Activated CD4-positive, alpha-beta T cell treated with anti-CD3 and anti-CD28 coated beads for 24 hours (primary cell): Measurements from ENCODE around the gene CDC14C.
"Not testable (repeated sequence)": the region's sequence is repeated elsewhere in the genome, so short reads cannot be mapped to it uniquely, and the experiment has no call there.

Experiments used
- DNase-seq, 2 donors: peaks; one replicate each; pipeline ENCODE4 v3.0.0-alpha.2; 2020; ENCODE audit warnings: low read depth in 2 of 2

Gene CDC14C

DNA sequence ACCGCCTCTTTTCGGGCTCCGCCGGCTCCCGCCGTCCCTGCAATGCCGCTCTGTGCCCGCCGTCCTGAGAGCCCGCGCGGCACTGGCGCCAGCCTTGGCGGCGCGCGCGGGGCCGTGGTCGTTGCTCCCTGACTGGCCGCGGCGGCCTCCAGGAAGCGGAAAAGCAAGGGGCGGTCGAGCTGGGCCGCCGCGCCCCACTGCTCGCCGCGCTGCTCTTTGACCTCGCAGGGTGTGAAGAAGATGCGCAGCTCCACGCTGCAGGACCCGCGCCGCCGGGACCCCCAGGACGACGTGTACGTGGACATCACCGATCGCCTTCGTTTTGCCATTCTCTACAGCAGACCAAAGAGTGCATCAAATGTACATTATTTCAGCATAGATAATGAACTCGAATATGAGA is at the start of gene CDC14C:
TSS of gene CDC14C (plus strand) at position 115 of the 400 bp plus-strand sequence. CDS start at position 241, 126 bp downstream.
- DNase-seq: no peak

DNA sequence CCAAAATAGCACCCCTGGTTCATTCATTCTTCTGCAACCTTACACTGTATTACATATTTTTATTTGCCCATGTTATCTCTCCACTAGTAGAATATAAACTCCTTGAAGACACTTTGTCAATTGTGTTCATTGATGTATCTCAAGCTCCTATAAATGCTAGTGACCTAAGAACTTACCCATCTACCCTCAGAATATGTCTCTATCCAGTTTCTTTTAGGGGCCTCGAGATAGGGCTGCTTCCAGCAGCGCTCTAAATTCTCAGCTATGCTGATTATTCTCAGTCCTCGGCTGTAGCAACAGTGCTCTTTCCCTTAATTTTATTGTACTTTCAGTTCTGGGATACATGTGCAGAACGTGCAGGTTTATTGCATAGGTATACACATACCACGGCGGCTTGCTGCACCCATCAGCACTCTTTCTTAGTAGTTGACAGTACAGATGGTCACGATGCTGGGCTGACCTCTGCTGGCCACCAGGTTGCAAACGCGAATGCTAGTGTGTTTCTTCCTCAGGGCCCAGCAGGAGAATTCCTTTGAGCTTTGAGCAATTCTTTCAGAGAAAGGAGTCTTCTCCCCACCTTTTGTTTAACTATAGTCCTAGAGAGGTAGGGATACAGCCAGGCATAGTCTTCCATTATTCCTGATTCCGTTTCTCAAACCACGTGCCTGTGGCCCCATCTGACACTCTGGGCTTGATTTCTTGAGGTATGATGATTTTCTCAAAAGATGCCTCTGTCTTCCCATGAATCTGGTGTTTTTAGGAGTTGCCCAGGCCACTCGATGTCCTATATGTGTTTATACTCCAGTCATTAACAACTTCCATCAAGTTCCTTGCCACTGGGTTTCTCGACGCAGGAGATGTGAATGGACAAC is 49.1 kb upstream of the CDC14C start:
- no peak for DNase-seq

DNA sequence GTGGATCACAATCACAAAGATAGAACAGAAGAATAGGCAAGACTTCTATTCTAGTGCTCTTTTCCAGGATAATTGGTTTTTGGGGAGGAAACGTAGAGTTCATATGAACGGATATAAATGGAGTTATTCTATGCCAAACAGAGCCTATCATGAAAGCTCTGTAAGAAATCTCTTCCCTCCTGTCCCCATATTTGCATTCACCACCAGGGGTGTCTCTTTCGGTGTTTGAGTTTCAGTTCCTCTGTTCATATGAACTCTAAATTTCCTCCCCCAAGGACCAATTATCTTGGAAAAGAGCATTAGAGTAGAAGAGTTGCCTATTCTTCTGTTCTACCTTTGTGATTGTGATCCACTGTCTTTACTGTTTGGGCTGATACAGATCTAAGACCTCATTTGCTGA is 48.3 kb upstream of the CDC14C start:
- no peak for DNase-seq

DNA sequence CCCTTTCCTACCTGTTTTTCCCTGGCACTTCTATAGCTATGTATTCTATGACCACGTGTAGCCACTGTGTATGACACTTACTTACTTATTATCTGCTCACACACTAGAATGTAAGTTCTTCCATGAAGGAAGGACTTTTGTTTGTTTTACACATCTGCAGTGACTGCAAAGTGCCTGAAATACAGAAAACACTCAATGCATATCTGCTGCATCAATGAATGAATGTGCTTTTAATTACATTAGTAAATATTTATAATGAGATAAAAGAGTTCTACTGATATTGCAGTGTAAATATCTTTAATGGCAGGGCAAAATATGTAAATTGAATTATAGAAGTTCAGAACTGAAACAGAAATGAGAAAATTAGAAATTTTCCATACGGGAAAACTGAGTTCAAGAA is 43.5 kb upstream of the CDC14C start:
- no peak for DNase-seq

DNA sequence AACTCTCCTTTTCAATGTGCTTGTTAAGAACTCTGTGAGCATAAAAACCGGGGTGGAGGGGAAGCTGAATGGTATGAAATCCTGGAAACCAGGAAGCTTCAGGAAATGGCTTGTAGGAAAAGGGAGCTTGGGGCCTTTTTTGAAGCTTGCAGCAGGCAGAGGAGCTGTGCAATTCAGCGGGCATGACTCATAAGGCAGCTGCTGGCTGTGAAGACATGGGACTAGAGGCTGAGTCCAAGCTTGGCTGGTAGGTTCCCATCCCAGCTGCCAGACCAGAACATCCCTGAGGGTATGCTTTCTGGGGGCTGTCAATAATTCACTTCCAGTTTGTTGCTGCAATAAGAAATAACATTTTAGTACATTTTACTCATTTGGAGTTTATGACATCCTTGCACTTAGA is 36.8 kb upstream of the CDC14C start:
- DNase-seq: no peak

GRCh38 chr7:48894574-48894973 is 29.8 kb upstream of the CDC14C start:
- DNase-seq: no peak

GRCh38 chr7:48899932-48900331 is 24.4 kb upstream of the CDC14C start:
- no peak for DNase-seq

GRCh38 chr7:48901966-48902365 is 22.4 kb upstream of the CDC14C start:
- no peak for DNase-seq

DNA sequence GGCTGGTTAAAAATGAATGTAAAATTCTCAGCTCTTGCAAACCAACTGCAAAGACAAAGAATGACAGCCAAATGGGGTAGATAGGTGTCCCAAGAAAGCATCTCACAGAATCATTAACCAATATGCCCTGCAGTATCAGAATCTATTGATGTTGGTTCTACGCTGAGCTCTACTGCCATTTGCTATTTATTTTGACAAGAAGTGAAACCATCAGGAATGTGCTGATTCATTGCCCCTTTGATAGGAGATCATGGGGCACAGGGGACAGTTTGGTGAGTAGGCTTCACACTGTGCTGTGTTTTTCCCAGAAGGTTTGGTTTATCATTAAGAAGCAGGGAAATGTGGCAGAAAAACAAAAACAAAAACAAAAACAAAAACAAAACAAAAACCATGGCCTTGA is 19.4 kb upstream of the CDC14C start:
- DNase-seq: no peak

- not testable (repeated sequence) for DNase-seq
These were observed 18.7 kb upstream of the CDC14C start for GRCh38 chr7:48905686-48906085.

GRCh38 chr7:48909887-48910286 is 14.5 kb upstream of the CDC14C start:
- DNase-seq: not testable (repeated sequence)

DNA sequence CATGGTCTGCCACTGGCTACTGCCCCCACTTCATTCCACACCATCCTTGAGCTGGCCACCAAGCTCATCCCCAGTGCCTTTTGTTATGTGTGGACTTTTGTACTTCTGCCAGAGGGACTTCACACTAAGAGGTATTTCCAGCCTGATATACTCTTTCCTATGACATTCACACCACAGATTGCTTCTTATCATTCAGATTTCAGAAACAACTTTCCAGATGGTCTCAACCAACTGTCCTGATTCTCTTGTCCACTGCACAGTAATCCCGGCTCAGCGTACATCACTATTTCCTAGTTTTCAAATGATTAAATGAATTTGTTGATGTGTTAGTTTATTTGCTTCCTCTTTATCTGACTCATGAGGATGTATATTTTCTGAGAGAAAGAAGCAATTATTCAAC is 7.1 kb downstream of the CDC14C start:
- DNase-seq: no peak

- DNase-seq: no peak
These were observed 8.0 kb downstream of the CDC14C start for GRCh38 chr7:48932126-48932910.

DNA sequence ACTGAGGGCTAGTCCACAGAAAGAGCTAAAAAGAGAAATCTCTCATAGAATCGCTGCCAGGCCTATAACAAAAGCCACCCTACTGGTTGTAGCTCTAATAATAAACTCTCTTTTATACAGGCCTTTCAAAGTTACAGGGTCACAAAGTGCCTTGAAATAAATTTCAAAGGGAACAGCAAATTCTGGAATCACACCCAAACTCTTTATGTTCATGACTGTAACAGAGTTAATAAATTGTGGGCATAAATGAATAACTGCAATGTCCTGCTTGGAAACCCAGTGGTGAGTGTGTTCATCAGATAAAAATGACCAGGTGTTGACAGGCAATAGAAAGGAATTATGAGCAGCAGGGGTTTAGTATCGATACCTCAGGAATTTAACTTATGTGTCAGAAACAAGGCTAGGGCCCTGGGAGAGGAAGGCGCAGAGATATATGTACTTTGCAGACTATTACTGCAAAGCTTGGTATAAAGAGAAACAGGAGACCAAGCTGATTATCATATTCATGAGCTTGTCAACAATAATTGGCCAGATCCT is 9.3 kb downstream of the CDC14C start:
- no peak for DNase-seq

DNA sequence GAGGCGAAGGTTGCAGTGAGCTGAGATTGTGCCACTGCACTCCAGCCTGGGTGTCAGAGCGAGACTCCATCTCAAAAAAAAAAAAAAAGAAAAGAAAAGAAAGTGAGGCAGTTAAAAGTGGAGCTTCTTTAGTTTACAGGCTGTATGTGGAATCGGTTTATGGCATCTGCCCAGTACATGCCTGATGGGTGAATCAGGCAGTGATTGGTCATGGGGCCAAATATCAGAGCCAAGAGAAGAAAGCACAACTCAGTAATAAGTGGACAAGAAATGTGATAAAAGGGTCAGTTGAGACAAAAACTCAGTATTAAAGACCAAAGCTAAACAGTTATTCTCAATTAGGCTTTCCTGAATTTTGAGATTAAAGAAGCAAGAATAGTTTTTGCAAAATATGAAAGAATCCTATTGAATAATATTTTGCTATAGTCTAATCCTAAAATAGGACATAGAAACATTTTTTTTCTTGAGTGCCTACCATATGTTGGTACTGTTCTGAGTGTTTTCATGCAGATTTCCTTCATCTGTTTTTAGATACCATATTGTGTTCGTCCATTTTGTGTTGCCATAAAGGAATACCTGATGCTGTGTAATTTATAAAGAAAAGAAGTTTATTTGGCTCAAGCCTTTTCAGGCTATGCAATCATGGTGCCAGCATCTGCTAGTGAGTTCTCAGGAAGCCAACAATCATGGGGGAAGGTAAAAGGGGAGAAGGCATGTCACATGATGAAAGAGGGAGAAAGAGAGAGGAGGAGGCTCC is 14.4 kb downstream of the CDC14C start:
- no peak for DNase-seq

DNA sequence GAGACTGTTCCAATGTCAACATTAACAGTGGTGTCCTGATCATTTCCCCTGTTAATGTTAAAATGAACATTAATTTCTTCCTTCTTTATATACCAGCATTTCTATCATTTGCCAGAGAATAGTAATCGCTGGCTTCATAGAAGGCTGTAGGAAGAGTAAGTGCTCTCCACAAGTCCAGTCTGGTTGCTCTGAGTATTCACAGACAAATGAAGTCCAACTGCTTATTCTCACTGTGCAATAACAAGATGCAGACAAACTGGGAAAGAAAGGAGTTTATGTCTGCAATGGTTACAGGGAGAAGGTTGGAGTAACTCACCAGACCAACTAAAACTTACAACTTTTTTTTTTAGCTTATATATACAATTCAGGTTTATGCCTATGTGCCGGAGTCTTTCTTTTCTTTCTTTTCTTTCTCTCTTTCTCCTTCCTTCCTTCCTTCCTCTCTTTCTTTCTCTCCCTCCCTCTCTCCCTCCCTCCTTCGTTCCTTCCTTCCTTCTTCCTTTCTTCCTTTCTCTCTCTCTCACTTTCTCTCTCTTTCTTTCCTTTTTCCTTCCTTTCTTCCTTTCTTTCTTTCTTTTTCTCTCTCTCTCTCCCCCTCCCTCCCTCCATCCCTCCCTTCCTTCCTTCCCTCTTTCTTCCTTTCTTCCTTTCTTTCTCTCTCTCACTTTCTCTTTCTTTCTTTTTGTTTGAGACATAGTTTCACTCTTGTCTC is 19.1 kb downstream of the CDC14C start:
- DNase-seq: no peak

DNA sequence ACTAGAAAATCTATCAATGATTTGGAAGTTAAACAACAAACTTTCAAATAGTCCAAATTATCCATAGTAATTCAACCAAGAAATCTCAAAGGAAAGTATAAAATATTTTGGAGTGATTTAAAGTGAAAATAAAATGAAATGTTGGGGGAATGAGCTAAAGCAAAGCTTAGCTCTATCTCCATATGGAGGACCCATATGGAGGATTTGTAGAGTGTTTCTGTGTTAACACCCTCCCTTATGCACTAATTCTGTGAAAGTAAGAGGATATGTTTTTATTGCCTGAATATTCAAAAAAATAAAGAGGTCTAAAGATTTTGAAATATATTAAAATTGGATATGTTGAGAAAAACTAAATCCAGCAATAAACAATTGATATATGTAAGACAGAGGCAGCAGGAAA is 31.6 kb downstream of the CDC14C start:
- no peak for DNase-seq

DNA sequence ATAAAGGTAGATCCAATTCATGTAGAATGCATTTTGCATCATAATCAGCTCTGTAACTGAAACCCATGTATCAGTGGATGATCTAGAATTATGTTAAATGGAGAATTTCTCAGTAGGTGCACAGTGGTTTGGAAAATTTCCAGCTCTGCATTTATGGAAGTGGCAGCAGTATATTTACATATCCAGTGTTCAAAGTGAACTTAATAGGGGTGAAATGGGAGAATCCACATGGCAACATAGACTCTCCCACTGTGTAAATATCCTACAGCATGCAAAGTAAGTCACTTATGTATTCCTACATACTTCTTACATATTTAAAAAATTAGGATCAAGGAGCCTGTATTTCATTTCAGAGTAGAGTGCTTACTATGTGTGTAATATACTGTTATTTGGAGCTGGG is 35.3 kb downstream of the CDC14C start:
- no peak for DNase-seq

DNA sequence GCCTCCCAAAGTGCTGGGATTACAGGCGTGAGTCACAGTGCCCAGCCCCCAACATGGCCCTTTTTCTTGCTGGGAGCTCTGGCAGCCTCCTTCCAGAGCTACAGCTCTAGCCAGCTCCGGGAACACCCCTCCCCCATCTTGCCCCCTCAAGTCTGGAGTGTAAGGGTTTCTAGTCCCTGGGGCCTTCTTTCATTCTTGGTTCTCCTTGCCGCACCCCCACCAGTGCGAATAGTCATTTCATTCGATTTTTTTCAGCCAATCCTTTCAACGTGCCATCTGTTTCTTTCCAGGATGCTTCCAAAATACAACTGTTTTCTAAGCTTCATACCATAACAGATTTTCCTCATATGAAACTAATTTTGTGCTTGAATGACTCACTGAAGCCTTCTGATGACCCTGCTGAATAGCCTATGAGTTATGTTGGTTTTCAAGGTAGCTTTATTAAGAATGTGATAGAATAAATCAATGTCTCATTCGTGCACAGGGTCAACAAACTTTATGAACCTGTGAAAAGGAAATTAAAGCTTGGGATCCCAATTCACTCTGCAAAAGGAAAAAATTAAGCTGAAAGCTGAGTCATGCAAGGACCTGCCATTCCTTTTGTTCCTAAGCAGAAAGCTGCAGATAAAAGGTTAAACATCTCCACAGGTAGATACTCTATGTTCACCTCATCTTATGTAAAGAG is 38.6 kb downstream of the CDC14C start:
- no peak for DNase-seq

- no peak for DNase-seq
These were observed 39.7 kb downstream of the CDC14C start for GRCh38 chr7:48964074-48964473.

DNA sequence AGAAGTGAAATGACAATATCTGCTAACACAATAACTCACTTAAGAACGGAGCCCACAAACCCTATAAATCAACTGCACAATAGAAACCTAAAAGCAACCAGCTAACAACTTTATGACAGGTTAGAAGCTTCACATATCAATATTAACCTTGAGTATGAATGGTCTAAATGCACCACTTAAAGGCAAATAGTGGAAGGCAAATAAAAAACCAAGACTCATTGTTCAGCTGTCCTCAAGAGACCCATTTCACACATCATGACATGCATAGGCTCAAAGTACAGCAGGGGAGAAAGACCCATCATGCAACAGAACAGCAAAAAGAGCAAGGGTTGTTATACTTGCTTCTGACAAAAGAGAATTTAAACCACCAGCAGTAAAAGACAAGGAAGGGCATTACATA is 46.8 kb downstream of the CDC14C start:
- no peak for DNase-seq
